SK-N-SH (cell line): ENCODE data around the gene IL21R. TPM values are rescaled to one million over a fixed set of nuclear protein-coding genes. Genes with fewer than 3 reads are reported as not detected.

ENCODE experiments used
- CTCF ChIA-PET: fragments of 300-600, 350-600 bp; formaldehyde crosslinking; extraction: SDS; loops from one replicate; lab custom pipeline; 2021; lab: Yijun Ruan, JAX
- POLR2A ChIA-PET: fragments of 350-600 bp; sonication (Branson Sonifier 250); formaldehyde crosslinking; extraction: SDS; loops from one replicate; lab custom pipeline; 2020; ENCODE audit warnings: antibody characterized with exemption, inconsistent platforms; lab: Yijun Ruan, JAX
- DNase-seq: peaks from one replicate; pipeline ENCODE4 v3.0.0; 2012
- H2AFZ ChIP-seq: fragments of 200-600 bp; sonication (generic); 2 replicates; pipeline ENCODE4 v1.8.1; 2016; ENCODE audit warnings: antibody characterized with exemption, mild to moderate bottlenecking, low read depth
- H3F3A ChIP-seq: fragments of 200-600 bp; sonication (generic); replicated peaks from 2 replicates; pipeline ENCODE3; 2016; ENCODE audit warnings: antibody characterized with exemption, mild to moderate bottlenecking; ENCODE audit not compliant: insufficient read depth
- H3K27ac ChIP-seq, 2 experiments: fragments of 200-500 bp in 1 of 2; fragments of 200-600 bp in 1 of 2; sonication (Bioruptor generic) in 1 of 2; sonication (generic), shearing (Covaris generic) in 1 of 2; 2 replicates each; pipeline versions ENCODE4 v1.5.1 to v1.6.1; 2014 to 2016; ENCODE audit warnings: low read depth in 2 of 2, inconsistent platforms in 1 of 2, low read length in 1 of 2, mild to moderate bottlenecking in 1 of 2, mixed read lengths in 1 of 2
- H3K27me3 ChIP-seq: fragments of 200-600 bp; sonication (generic), shearing (Covaris generic); 2 replicates; pipeline ENCODE4 v1.6.1; 2016; ENCODE audit warnings: mixed run types; ENCODE audit not compliant: insufficient read depth
- H3K36me3 ChIP-seq, 2 experiments: fragments of 200-500 bp in 1 of 2; fragments of 200-600 bp in 1 of 2; sonication (Bioruptor generic) in 1 of 2; sonication (generic) in 1 of 2; replicated peaks in 1 of 2; 2 replicates each; pipeline versions ENCODE3 to v1.5.1; 2014 to 2016; ENCODE audit warnings: low read length in 1 of 2, mild to moderate bottlenecking in 1 of 2; ENCODE audit not compliant: insufficient read depth in 2 of 2, control insufficient read depth in 1 of 2
- H3K4me1 ChIP-seq, 2 experiments: fragments of 200-500 bp in 1 of 2; fragments of 200-600 bp in 1 of 2; sonication (Bioruptor generic) in 1 of 2; sonication (generic), shearing (Covaris generic) in 1 of 2; 2 replicates each; pipeline versions ENCODE4 v1.5.1 to v1.6.1; 2014 to 2016; ENCODE audit warnings: low read depth in 1 of 2, low read length in 1 of 2, mixed run types in 1 of 2; ENCODE audit not compliant: insufficient read depth in 2 of 2, control insufficient read depth in 1 of 2
- H3K4me2 ChIP-seq: fragments of 200-600 bp; sonication (generic), shearing (Covaris generic); 2 replicates; pipeline ENCODE4 v1.6.1; 2017; ENCODE audit warnings: mixed run types
- H3K4me3 ChIP-seq, 2 experiments: fragments of 200-500 bp in 1 of 2; fragments of 200-600 bp in 1 of 2; sonication (Bioruptor generic) in 1 of 2; sonication (generic), shearing (Covaris generic) in 1 of 2; 2 replicates each; pipeline versions ENCODE4 v1.5.1 to v1.8.1; 2014 to 2016; ENCODE audit warnings: low read depth in 2 of 2, inconsistent platforms in 1 of 2, low read length in 1 of 2, mild to moderate bottlenecking in 1 of 2, mixed read lengths in 1 of 2, moderate library complexity in 1 of 2
- H3K79me2 ChIP-seq: fragments of 200-600 bp; sonication (generic); 2 replicates; pipeline ENCODE4 v1.8.1; 2017; ENCODE audit warnings: mild to moderate bottlenecking; ENCODE audit not compliant: insufficient read depth
- H3K9ac ChIP-seq: fragments of 200-600 bp; sonication (generic); 2 replicates; pipeline ENCODE4 v1.6.1; 2017; ENCODE audit warnings: mixed run types
- H3K9me2 ChIP-seq: fragments of 200-600 bp; sonication (generic); 2 replicates; pipeline ENCODE4 v1.6.1; 2017; ENCODE audit warnings: mixed run types
- H3K9me3 ChIP-seq: fragments of 200-600 bp; sonication (generic); 2 replicates; pipeline ENCODE4 v1.6.1; 2017; ENCODE audit warnings: mixed run types, mild to moderate bottlenecking, moderate library complexity
- H4K20me1 ChIP-seq: fragments of 200-600 bp; sonication (generic); 2 replicates; pipeline ENCODE4 v1.6.1; 2017; ENCODE audit warnings: mild to moderate bottlenecking, mixed run types; ENCODE audit not compliant: insufficient read depth
- ELF1 ChIP-seq: IDR thresholded peaks from 2 replicates; pipeline ENCODE4 v1.4.0; 2012
- EZH2phosphoT487 ChIP-seq: fragments of 200-600 bp; sonication (generic); IDR thresholded peaks from 2 replicates; pipeline ENCODE4 v1.6.1; 2017; ENCODE audit warnings: low read depth, mixed run types, mild to moderate bottlenecking, antibody characterized with exemption, moderate library complexity, borderline replicate concordance
- FOXM1 ChIP-seq: IDR thresholded peaks from 2 replicates; pipeline ENCODE4 v1.4.0; 2012; ENCODE audit warnings: low read depth, mild to moderate bottlenecking
- GABPA ChIP-seq: IDR thresholded peaks from 2 replicates; pipeline ENCODE4 v1.4.0; 2012; ENCODE audit warnings: low read depth, mild to moderate bottlenecking
- JUND ChIP-seq: IDR thresholded peaks from 2 replicates; pipeline ENCODE4 v1.4.0; 2012
- MEF2A ChIP-seq: IDR thresholded peaks from 2 replicates; pipeline ENCODE4 v1.4.0; 2012; ENCODE audit warnings: low read depth, borderline replicate concordance
- RAD21 ChIP-seq: IDR thresholded peaks from 2 replicates; pipeline ENCODE4 v1.6.1; 2012; ENCODE audit warnings: mild to moderate bottlenecking, low read length
- RCOR1 ChIP-seq: fragments of 150-350 bp; IDR thresholded peaks from 2 replicates; pipeline ENCODE4 v1.6.1; 2017; ENCODE audit warnings: antibody characterized with exemption, low read length
- RFX5 ChIP-seq: IDR thresholded peaks from 2 replicates; pipeline ENCODE4 v1.6.1; 2012; ENCODE audit warnings: mild to moderate bottlenecking, improper control_type of control experiment, low read length
- SMC3 ChIP-seq: IDR thresholded peaks from 2 replicates; pipeline ENCODE4 v1.6.1; 2012; ENCODE audit warnings: low read depth, low read length, improper control_type of control experiment
- TCF12 ChIP-seq: IDR thresholded peaks from 2 replicates; pipeline ENCODE4 v1.4.0; 2012
- WGBS: methylation state at CpG from one replicate; pipeline ENCODE4 v1.1.6; 2017; ENCODE audit warnings: low lambda C conversion rate; 5-methylcytosine and 5-hydroxymethylcytosine counted together
- polyA plus RNA-seq, 3 experiments: library from polyadenylated mRNA; depleted of rRNA; stranded (reverse); fragments of >200 nt; gene quantifications; 2 replicates each; pipeline ENCODE4 v1.2.3, GENCODE V29; 2012
- TF ChIP-seq, protein P1 (sequence below): IDR thresholded peaks from 2 replicates; pipeline ENCODE4 v1.4.0; 2012; ENCODE audit warnings: low read depth, borderline replicate concordance
- TF ChIP-seq, protein P2 (sequence below): fragments of 150-350 bp; IDR thresholded peaks from 2 replicates; pipeline ENCODE4 v1.6.1; 2016; ENCODE audit warnings: mild to moderate bottlenecking, low read depth, low read length
- TF ChIP-seq, protein P3 (sequence below): IDR thresholded peaks from 2 replicates; pipeline ENCODE4 v1.6.1; 2012; ENCODE audit warnings: mild to moderate bottlenecking, low read depth, low read length, moderate library complexity
- TF ChIP-seq, protein P4 (sequence below): fragments of 200-600 bp; sonication (generic); IDR thresholded peaks from 2 replicates; pipeline ENCODE4 v1.6.1; 2017; ENCODE audit warnings: antibody characterized with exemption, mild to moderate bottlenecking, moderate library complexity

Gene IL21R
- polyA plus RNA-seq, 1 of the 3 experiments (the other 2 are of a cell fraction): 0.13 TPM

DNA sequence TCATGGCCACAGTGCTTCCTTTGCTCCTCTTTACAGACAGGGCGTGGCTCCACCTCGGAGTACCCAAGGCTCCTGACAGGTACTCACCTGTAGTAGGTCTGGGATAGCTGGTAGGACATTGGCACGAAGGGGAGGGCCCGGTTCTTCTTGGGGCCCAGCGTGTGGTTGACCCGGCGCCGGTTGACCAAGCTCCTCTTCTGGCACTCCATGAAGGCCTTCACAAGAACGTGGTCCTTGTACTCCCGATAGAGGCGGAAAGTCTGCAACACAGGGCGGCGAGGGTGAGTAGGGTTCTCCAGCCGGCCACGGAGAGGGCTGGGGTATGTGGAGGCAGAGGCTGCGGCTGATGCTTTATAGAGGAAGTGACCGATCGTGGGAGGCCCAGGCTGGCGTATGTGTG, 69.7 kb downstream of the IL21R start:
- WGBS: 96% methylated on average over 19 of the region's 19 CpGs
- no peaks in the 10 kb centered on the region for H3K79me2 ChIP-seq
- POLR2A ChIA-PET: no interaction called here
- no peak for DNase-seq
- H3K9me3 ChIP-seq: no peaks in the 10 kb centered on the region
- H4K20me1 ChIP-seq: no peaks in the 10 kb centered on the region
- peaks cover 0 to 22% of the 10 kb centered on the region in 2 experiments; a peak in 2 of 4 replicates for H3K4me1 ChIP-seq
- no peak overlapping the region for H3K4me3 ChIP-seq
- H3F3A ChIP-seq: peaks cover 11% of the 10 kb centered on the region
- TF ChIP-seq, protein P1, sequence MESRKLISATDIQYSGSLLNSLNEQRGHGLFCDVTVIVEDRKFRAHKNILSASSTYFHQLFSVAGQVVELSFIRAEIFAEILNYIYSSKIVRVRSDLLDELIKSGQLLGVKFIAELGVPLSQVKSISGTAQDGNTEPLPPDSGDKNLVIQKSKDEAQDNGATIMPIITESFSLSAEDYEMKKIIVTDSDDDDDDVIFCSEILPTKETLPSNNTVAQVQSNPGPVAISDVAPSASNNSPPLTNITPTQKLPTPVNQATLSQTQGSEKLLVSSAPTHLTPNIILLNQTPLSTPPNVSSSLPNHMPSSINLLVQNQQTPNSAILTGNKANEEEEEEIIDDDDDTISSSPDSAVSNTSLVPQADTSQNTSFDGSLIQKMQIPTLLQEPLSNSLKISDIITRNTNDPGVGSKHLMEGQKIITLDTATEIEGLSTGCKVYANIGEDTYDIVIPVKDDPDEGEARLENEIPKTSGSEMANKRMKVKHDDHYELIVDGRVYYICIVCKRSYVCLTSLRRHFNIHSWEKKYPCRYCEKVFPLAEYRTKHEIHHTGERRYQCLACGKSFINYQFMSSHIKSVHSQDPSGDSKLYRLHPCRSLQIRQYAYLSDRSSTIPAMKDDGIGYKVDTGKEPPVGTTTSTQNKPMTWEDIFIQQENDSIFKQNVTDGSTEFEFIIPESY: no peak
- no peak for TF ChIP-seq RFX5
- no peak for TF ChIP-seq JUND
- no peak for TF ChIP-seq ELF1
- TF ChIP-seq, protein P2, sequence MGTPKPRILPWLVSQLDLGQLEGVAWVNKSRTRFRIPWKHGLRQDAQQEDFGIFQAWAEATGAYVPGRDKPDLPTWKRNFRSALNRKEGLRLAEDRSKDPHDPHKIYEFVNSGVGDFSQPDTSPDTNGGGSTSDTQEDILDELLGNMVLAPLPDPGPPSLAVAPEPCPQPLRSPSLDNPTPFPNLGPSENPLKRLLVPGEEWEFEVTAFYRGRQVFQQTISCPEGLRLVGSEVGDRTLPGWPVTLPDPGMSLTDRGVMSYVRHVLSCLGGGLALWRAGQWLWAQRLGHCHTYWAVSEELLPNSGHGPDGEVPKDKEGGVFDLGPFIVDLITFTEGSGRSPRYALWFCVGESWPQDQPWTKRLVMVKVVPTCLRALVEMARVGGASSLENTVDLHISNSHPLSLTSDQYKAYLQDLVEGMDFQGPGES: no peak
- no peak for TF ChIP-seq RAD21
- no peak for TF ChIP-seq RCOR1
- TF ChIP-seq FOXM1: no peak
- no peak for TF ChIP-seq SMC3
- TF ChIP-seq MEF2A: no peak
- no peak for TF ChIP-seq TCF12
- TF ChIP-seq, protein P3, sequence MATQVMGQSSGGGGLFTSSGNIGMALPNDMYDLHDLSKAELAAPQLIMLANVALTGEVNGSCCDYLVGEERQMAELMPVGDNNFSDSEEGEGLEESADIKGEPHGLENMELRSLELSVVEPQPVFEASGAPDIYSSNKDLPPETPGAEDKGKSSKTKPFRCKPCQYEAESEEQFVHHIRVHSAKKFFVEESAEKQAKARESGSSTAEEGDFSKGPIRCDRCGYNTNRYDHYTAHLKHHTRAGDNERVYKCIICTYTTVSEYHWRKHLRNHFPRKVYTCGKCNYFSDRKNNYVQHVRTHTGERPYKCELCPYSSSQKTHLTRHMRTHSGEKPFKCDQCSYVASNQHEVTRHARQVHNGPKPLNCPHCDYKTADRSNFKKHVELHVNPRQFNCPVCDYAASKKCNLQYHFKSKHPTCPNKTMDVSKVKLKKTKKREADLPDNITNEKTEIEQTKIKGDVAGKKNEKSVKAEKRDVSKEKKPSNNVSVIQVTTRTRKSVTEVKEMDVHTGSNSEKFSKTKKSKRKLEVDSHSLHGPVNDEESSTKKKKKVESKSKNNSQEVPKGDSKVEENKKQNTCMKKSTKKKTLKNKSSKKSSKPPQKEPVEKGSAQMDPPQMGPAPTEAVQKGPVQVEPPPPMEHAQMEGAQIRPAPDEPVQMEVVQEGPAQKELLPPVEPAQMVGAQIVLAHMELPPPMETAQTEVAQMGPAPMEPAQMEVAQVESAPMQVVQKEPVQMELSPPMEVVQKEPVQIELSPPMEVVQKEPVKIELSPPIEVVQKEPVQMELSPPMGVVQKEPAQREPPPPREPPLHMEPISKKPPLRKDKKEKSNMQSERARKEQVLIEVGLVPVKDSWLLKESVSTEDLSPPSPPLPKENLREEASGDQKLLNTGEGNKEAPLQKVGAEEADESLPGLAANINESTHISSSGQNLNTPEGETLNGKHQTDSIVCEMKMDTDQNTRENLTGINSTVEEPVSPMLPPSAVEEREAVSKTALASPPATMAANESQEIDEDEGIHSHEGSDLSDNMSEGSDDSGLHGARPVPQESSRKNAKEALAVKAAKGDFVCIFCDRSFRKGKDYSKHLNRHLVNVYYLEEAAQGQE: no peak
- TF ChIP-seq EZH2phosphoT487: no peak
- TF ChIP-seq, protein P4, sequence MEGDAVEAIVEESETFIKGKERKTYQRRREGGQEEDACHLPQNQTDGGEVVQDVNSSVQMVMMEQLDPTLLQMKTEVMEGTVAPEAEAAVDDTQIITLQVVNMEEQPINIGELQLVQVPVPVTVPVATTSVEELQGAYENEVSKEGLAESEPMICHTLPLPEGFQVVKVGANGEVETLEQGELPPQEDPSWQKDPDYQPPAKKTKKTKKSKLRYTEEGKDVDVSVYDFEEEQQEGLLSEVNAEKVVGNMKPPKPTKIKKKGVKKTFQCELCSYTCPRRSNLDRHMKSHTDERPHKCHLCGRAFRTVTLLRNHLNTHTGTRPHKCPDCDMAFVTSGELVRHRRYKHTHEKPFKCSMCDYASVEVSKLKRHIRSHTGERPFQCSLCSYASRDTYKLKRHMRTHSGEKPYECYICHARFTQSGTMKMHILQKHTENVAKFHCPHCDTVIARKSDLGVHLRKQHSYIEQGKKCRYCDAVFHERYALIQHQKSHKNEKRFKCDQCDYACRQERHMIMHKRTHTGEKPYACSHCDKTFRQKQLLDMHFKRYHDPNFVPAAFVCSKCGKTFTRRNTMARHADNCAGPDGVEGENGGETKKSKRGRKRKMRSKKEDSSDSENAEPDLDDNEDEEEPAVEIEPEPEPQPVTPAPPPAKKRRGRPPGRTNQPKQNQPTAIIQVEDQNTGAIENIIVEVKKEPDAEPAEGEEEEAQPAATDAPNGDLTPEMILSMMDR: no peak
- TF ChIP-seq GABPA: no peak
- H3K36me3 ChIP-seq: peaks cover 48 to 77% of the 10 kb centered on the region in 2 experiments
- H2AFZ ChIP-seq: no peak overlapping the region
- no peaks in the 10 kb centered on the region for H3K9me2 ChIP-seq
- H3K4me2 ChIP-seq: no peak overlapping the region
- no peak overlapping the region for H3K27ac ChIP-seq
- H3K27me3 ChIP-seq: no peaks in the 10 kb centered on the region
- CTCF ChIA-PET: no interaction called here
- no peak overlapping the region for H3K9ac ChIP-seq
